ENCODE measurements around the gene SEC14L3. TPM values are rescaled to one million over a fixed set of nuclear protein-coding genes. Genes with fewer than 3 reads are reported as not detected.

SEC14L3 gene
- total and polyA plus RNA-seq, 2 of the 13 experiments (the other 11 are each of a cell fraction or from before 2014, with no cell fraction given), result not detected

DNA sequence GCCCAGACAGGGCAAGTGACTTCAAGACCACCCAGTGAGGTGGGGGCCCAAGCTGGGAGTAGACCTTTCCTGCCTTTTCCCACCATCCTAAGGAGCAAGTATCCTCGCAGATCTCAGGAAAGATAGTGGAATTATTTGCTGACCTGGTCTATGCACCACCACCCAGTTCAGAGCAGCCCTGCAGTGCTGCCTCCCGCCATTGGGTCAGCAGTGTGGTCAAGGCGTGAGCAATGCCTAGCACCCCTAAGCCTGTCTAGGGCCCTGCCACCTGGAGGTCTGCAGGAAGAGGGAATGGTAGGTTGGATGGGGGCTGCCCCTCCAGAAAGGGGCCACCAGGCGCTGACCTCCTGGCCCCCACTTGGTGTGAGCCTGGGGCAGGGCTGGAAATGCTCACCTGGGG, 39.7 kb downstream of the SEC14L3 start:
- Histone ChIP-seq H3K27ac (ENCODE audit: extremely low read length, insufficient read depth, low read length) (no peak overlapping the region), H3K36me3 (replicated peaks in 1 of 2; ENCODE audit: control insufficient read depth in 1 of 2, insufficient read depth in 2 of 2, low read length in 2 of 2) (peaks cover 0 to 5% of the 10 kb centered on the region in 2 experiments; a peak in 2 of 5 replicates), H2AFZ (ENCODE audit: low read length) (no peak overlapping the region), H3K79me2 (ENCODE audit: insufficient read depth, low read length) (no peaks in the 10 kb centered on the region), H3K4me1 (ENCODE audit: insufficient read depth, low read length) (peaks cover 42% of the 10 kb centered on the region), H4K20me1 (ENCODE audit: insufficient read depth, low read length) (no peaks in the 10 kb centered on the region), H3K4me2 (ENCODE audit: low read depth, low read length) (no peak overlapping the region), H3K27me3 (ENCODE audit: control insufficient read depth in 1 of 2, insufficient read depth in 2 of 2, low read length in 2 of 2) (no peaks in the 10 kb centered on the region), H3K9ac (ENCODE audit: insufficient read depth, low read depth, low read length) (no peak overlapping the region), H3K4me3 (replicated peaks in 1 of 3; ENCODE audit: insufficient read depth in 1 of 3, low read depth in 2 of 3, low read length in 3 of 3) (no peak overlapping the region), H3K9me3 (ENCODE audit: low read length) (no peaks in the 10 kb centered on the region)
- peak; percentile 68 for ATAC-seq
- no TSS peak for BruUV-seq (replicated peaks)
- intact Hi-C loops (cut with micrococcal nuclease; ENCODE audit: unreplicated experiment) (no loop called here), in situ Hi-C loops (cut with HindIII; ENCODE audit: extremely low pct_ligation_motif_present, low pct_unique_long_range_greater_than_20kb) (no loop called here)
- ChIA-PET CTCF (ENCODE audit: low intra/inter-chr PET ratio, low total read pairs) (interaction anchor here (1.1 kb wide), 1 partner anchor 41 kb away, joined by 4 read pairs; no protein-coding TSS in a partner anchor), POLR2A (interaction anchor here (2.8 kb wide), 1 partner anchor 9 kb away, joined by 26 read pairs; no protein-coding TSS in a partner anchor)
- DNase-seq (ENCODE audit: low spot score), result no peak
- TF ChIP-seq, protein P1, sequence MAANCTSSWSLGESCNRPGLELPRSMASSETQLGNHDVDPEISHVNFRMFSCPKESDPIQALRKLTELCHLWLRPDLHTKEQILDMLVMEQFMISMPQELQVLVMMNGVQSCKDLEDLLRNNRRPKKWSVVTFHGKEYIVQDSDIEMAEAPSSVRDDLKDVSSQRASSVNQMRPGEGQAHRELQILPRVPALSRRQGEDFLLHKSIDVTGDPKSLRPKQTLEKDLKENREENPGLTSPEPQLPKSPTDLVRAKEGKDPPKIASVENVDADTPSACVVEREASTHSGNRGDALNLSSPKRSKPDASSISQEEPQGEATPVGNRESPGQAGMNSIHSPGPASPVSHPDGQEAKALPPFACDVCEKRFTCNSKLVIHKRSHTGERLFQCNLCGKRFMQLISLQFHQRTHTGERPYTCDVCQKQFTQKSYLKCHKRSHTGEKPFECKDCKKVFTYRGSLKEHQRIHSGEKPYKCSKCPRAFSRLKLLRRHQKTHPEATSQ (CRISPR knock-in tag; IDR thresholded peaks at IDR 0.05; ENCODE audit: borderline replicate concordance), result no peak
- 0 out of 2 replicates have a peak, but pooled peaks have one; percentile 9 for TF ChIP-seq MAFF (IDR thresholded peaks at IDR 0.05; ENCODE audit: low read depth, low read length)
- TF ChIP-seq MAFK (conservative IDR thresholded peaks at IDR 0.05 in 1 of 2, IDR thresholded peaks at IDR 0.05 in 1 of 2; ENCODE audit: low read length in 2 of 2), result peak in 1 of 2 experiments; percentile 5; a peak in 1 of 4 replicates
- TF ChIP-seq, protein P2, sequence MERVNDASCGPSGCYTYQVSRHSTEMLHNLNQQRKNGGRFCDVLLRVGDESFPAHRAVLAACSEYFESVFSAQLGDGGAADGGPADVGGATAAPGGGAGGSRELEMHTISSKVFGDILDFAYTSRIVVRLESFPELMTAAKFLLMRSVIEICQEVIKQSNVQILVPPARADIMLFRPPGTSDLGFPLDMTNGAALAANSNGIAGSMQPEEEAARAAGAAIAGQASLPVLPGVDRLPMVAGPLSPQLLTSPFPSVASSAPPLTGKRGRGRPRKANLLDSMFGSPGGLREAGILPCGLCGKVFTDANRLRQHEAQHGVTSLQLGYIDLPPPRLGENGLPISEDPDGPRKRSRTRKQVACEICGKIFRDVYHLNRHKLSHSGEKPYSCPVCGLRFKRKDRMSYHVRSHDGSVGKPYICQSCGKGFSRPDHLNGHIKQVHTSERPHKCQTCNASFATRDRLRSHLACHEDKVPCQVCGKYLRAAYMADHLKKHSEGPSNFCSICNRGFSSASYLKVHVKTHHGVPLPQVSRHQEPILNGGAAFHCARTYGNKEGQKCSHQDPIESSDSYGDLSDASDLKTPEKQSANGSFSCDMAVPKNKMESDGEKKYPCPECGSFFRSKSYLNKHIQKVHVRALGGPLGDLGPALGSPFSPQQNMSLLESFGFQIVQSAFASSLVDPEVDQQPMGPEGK (CRISPR knock-in tag; IDR thresholded peaks at IDR 0.05), result 0 out of 2 replicates have a peak, but pooled peaks have one; percentile 5
- FAIRE-seq, result no peak
- 23% methylated on average over 3 of the region's 4 CpGs for WGBS (ENCODE audit: low lambda C conversion rate)

Measured in HepG2 (cell line).